BE2C (cell line): Measurements from ENCODE around the gene ASAP3.

Experiments used
- DNase-seq: peaks from one replicate; pipeline ENCODE4 v3.0.0-alpha.2; 2020
- H3K27me3 ChIP-seq: fragments of 250-450 bp; sonication (Bioruptor Pico); 2 replicates; pipeline ENCODE4 v1.5.1; 2020; ENCODE audit warnings: mild to moderate bottlenecking
- H3K36me3 ChIP-seq: fragments of 250-450 bp; sonication (Bioruptor Pico); 2 replicates; pipeline ENCODE4 v1.5.1; 2020; ENCODE audit warnings: mild to moderate bottlenecking
- H3K4me1 ChIP-seq: fragments of 250-450 bp; sonication (Bioruptor Pico); 2 replicates; pipeline ENCODE4 v1.5.1; 2020
- H3K4me3 ChIP-seq: 2 replicates; pipeline ENCODE4 v1.5.1; 2011; ENCODE audit warnings: low read depth, low read length
- H3K9me3 ChIP-seq: fragments of 250-450 bp; sonication (Bioruptor Pico); 2 replicates; pipeline ENCODE4 v1.5.1; 2020
- TF ChIP-seq, protein P1 (sequence below): IDR thresholded peaks from 2 replicates; pipeline ENCODE4 v1.5.1; 2012; ENCODE audit warnings: mild to moderate bottlenecking, low read depth, low read length

The ASAP3 gene

GRCh38 chr1:23442751-23443150 lies 41.2 kb downstream of the ASAP3 start:
- H3K9me3 ChIP-seq, result no peaks in the 10 kb centered on the region
- H3K4me1 ChIP-seq, result peaks cover 5% of the 10 kb centered on the region; the same call in 1 of the 2 replicates
- no peak overlapping the region for H3K4me3 ChIP-seq
- no peaks in the 10 kb centered on the region for H3K36me3 ChIP-seq
- H3K27me3 ChIP-seq, result no peaks in the 10 kb centered on the region
- DNase-seq, result no peak
- TF ChIP-seq, protein P1, sequence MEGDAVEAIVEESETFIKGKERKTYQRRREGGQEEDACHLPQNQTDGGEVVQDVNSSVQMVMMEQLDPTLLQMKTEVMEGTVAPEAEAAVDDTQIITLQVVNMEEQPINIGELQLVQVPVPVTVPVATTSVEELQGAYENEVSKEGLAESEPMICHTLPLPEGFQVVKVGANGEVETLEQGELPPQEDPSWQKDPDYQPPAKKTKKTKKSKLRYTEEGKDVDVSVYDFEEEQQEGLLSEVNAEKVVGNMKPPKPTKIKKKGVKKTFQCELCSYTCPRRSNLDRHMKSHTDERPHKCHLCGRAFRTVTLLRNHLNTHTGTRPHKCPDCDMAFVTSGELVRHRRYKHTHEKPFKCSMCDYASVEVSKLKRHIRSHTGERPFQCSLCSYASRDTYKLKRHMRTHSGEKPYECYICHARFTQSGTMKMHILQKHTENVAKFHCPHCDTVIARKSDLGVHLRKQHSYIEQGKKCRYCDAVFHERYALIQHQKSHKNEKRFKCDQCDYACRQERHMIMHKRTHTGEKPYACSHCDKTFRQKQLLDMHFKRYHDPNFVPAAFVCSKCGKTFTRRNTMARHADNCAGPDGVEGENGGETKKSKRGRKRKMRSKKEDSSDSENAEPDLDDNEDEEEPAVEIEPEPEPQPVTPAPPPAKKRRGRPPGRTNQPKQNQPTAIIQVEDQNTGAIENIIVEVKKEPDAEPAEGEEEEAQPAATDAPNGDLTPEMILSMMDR, result no peak

DNA sequence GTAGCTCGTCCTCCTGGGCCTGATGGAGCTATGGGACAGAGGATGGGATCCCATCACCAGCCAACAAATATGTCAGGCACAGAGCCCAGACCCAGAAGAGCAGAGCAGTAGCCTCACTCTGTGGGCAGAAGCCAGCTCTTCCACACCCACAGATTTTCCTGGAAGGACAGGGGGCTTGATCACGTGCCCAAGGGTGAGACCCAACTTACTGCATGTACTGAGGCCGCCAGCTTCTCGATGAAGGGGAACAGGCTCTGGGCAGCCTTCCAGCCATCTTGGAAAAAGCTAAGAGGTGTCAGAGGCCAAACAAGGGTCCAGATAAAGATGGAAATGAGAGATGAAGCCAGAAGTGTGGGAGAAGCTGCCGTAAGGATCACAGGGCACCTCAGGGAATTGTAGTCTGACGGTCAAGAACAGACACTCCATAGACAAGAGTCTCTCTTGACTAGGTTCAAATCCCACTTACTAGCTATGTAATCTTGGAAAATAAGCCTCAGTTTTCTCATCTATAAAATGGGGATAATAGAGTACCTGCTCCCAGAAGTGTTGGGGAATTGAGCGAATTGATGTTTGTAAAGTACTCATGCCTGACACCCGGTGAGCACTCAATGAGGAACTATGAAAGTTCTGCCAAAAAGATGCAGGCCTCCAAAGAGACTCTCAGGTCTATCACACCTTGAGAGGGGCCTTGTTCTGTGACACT lies 42.4 kb downstream of the ASAP3 start:
- Histone ChIP-seq H3K4me1 (peaks cover 5% of the 10 kb centered on the region; the same call in 1 of the 2 replicates), H3K9me3 (no peaks in the 10 kb centered on the region), H3K4me3 (no peak overlapping the region), H3K27me3 (no peaks in the 10 kb centered on the region), H3K36me3 (no peaks in the 10 kb centered on the region)
- TF ChIP-seq, protein P1, result no peak
- DNase-seq, result no peak

DNA sequence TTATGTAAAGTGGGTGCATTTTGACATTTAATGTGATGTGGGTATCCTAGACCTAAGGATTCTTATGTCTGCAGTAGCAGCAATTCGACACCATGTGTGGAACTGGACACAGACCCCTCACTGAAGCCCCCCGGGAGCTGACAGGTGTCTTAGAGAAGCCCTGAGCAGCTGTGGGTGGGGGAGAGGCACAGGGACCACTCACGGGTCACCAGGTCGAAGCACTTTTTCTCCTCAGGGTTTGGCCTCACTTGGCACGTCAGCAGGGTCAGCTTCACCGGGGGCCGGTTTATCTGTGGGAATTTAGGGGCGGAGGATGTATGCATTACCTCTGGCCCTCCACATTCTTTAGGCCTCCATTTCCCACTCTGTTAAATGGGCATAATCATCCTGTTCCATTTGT lies 45.4 kb downstream of the ASAP3 start:
- Histone ChIP-seq H3K4me3 (no peak overlapping the region), H3K27me3 (no peaks in the 10 kb centered on the region), H3K4me1 (no peaks in the 10 kb centered on the region), H3K36me3 (no peaks in the 10 kb centered on the region), H3K9me3 (no peaks in the 10 kb centered on the region)
- DNase-seq, result no peak
- TF ChIP-seq, protein P1, result no peak

- H3K4me3 ChIP-seq, result no peak overlapping the region
- H3K4me1 ChIP-seq, result no peaks in the 10 kb centered on the region
- TF ChIP-seq, protein P1, result no peak
- H3K36me3 ChIP-seq, result no peaks in the 10 kb centered on the region
- H3K27me3 ChIP-seq, result no peaks in the 10 kb centered on the region
- H3K9me3 ChIP-seq, result no peaks in the 10 kb centered on the region
- DNase-seq, result no peak
These were observed 46.7 kb downstream of the ASAP3 start for GRCh38 chr1:23437355-23437664.

DNA sequence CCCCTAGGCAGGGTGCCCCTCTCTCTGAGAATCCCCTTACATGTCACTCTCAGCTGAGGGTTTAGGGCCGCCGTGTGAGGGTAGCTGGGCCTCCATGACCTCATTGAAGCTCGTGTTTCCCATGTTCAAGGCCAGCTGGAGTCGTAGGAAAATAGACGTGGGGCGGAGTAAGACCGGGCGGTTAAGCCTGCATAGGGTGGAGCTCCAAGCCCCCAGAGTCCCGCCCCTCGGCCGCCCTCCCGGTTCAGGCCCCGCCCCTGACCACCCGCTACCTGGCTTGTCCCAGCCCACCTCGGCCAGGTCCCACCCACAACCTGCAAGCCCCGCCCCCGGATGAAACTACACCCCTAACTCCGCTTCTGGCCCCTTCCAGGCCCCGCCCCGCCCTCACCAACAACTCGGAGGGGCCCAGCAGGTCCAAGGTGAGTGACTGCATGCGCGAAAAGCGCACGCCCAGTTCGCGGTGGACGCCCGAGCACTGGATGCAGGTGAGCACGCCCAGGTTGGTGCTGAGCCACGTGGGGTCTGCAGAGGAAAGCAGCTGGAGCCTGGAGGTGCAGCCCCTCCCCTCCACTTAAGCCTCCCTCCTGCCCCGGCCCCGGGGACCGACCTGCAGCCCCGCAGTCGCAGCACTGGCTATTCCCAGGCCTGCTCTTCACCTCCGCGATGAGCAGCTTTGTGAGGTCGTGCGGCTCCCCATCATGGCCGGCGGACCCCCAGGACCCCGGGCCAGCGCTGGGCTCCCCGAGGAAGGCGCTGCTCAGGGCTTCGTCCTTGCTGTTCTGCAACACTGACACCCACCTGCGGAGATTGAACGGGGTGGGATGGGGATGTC lies 47.2 kb downstream of the ASAP3 start:
- Histone ChIP-seq H3K27me3 (no peaks in the 10 kb centered on the region), H3K4me1 (no peaks in the 10 kb centered on the region), H3K9me3 (no peaks in the 10 kb centered on the region), H3K36me3 (no peaks in the 10 kb centered on the region), H3K4me3 (no peak overlapping the region)
- TF ChIP-seq, protein P1, result no peak
- DNase-seq, result no peak

- no peaks in the 10 kb centered on the region for H3K27me3 ChIP-seq
- no peaks in the 10 kb centered on the region for H3K9me3 ChIP-seq
- H3K36me3 ChIP-seq, result no peaks in the 10 kb centered on the region
- TF ChIP-seq, protein P1, result no peak
- DNase-seq, result no peak
- no peak overlapping the region for H3K4me3 ChIP-seq
- no peaks in the 10 kb centered on the region for H3K4me1 ChIP-seq
These were observed 49.7 kb downstream of the ASAP3 start for GRCh38 chr1:23434260-23434775.
